ENCODE data around the gene EHD3. TPM values are rescaled to one million over a fixed set of nuclear protein-coding genes. Genes with fewer than 3 reads are reported as not detected.

The EHD3 gene
- total and polyA plus RNA-seq, 2 of the 8 experiments (the other 6 are each of a cell fraction or from before 2014, with no cell fraction given): 9.3 to 12.0 TPM

GRCh38 chr2:31275976-31276375 is 42.0 kb downstream of the EHD3 start (continued):
- TF ChIP-seq CTCF (IDR thresholded peaks at IDR 0.05; ENCODE audit: control extremely low read depth in 1 of 3, insufficient read depth in 1 of 3, low read depth in 1 of 3, low read length in 3 of 3): no peak
- no peak for TF ChIP-seq NRF1 (IDR thresholded peaks at IDR 0.05; ENCODE audit: low read depth, low read length)
- TF ChIP-seq TAF7 (optimal IDR thresholded peaks at IDR 0.05; ENCODE audit: borderline replicate concordance, low read depth, low read length): no peak
- no peak for TF ChIP-seq NANOG (IDR thresholded peaks at IDR 0.05; ENCODE audit: insufficient read depth, low read depth, low read length, poor library complexity, severe bottlenecking)
- TF ChIP-seq CTBP2 (IDR thresholded peaks at IDR 0.05; ENCODE audit: borderline replicate concordance, insufficient read depth, insufficient read length, low read length): no peak
- no peak for TF ChIP-seq FOSL1 (IDR thresholded peaks at IDR 0.05; ENCODE audit: insufficient read depth, low read depth, low read length)
- TF ChIP-seq SP2 (IDR thresholded peaks at IDR 0.05; ENCODE audit: low read length): no peak
- TF ChIP-seq SIN3A (conservative IDR thresholded peaks at IDR 0.05 in 1 of 2, IDR thresholded peaks at IDR 0.05 in 1 of 2; ENCODE audit: low read depth in 1 of 2, low read length in 2 of 2): no peak
- TF ChIP-seq CHD1 (IDR thresholded peaks at IDR 0.05; ENCODE audit: low read depth, low read length): no peak

Measured in H1 (cell line).